ENCODE measurements around the gene SLC39A9. TPM values are rescaled to one million over a fixed set of nuclear protein-coding genes. Genes with fewer than 3 reads are reported as not detected.

Gene SLC39A9
- total and polyA plus RNA-seq, 10 of the 15 experiments (the other 5 are each of a cell fraction or from before 2014, with no cell fraction given), result 19.9 to 109 (median 46.9) TPM

GRCh38 chr14:69424149-69424923 is 25.8 kb downstream of the SLC39A9 start:
- FAIRE-seq (no peak), DNase-seq (ENCODE audit: low read depth, low spot score) (no peak), ATAC-seq (no peak)
- peaks cover 1 to 23% of the 10 kb centered on the region in 2 experiments; a peak in 3 of 4 replicates for H3K36me3 ChIP-seq (ENCODE audit: control insufficient read depth in 2 of 2, insufficient read depth in 2 of 2, low read length in 1 of 2)
- BruUV-seq (replicated peaks), result no TSS peak
- H3K9me3 ChIP-seq (replicated peaks; ENCODE audit: control insufficient read depth, insufficient read depth, low read length), result peaks cover under 1% of the 10 kb centered on the region; the same call in 1 of the 3 replicates
- no peak overlapping the region for H3K9ac ChIP-seq (ENCODE audit: control insufficient read depth, insufficient read depth, low read length)
- ChIA-PET POLR2A (interaction anchor here (0.6 to 1.4 kb wide), 4 partner anchors 19 to 1538 kb away, joined by 3 to 4 read pairs (median 3); no protein-coding TSS in a partner anchor), SMC1A (ENCODE audit: uncharacterized antibody, unreplicated experiment) (interaction anchor here (0.9 to 1.0 kb wide), 3 partner anchors 18 to 48 kb away, joined by 3 read pairs; no protein-coding TSS in a partner anchor), RAD21 (ENCODE audit: unreplicated experiment) (no interaction called here), CTCF (interaction anchor here (0.6 kb wide), 1 partner anchor 161 kb away, joined by 3 read pairs; no protein-coding TSS in a partner anchor)
- 89% methylated on average over 2 of the region's 2 CpGs for WGBS (ENCODE audit: insufficient coverage, insufficient replicate concordance, low lambda C conversion rate, missing lambda C conversion rate)
- H2AFZ ChIP-seq (ENCODE audit: control insufficient read depth, low read depth, low read length), result no peak overlapping the region
- H3K4me2 ChIP-seq (ENCODE audit: control insufficient read depth, insufficient read depth), result no peak overlapping the region
- no peaks in the 10 kb centered on the region for H3K27me3 ChIP-seq (replicated peaks in 1 of 2; ENCODE audit: control insufficient read depth in 2 of 2, insufficient read depth in 2 of 2, low read length in 1 of 2)
- H3K4me3 ChIP-seq, result no peak overlapping the region
- TF ChIP-seq JUNB (IDR thresholded peaks at IDR 0.05), result no peak
- TF ChIP-seq KAT2A (conservative IDR thresholded peaks at IDR 0.05; ENCODE audit: control insufficient read depth, low read depth, low read length), result no peak
- H3K4me1 ChIP-seq (ENCODE audit: control insufficient read depth, insufficient read depth, low read length), result peaks cover 10% of the 10 kb centered on the region; the same call in 1 of the 2 replicates
- H3K27ac ChIP-seq (ENCODE audit: control insufficient read depth, insufficient read depth), result no peak overlapping the region
- peaks cover 1% of the 10 kb centered on the region; the same call in 1 of the 2 replicates for H3K79me2 ChIP-seq (ENCODE audit: control insufficient read depth, insufficient read depth, low read length)
- in situ Hi-C loops (cut with MboI), result no loop called here
- no peaks in the 10 kb centered on the region for H4K20me1 ChIP-seq (ENCODE audit: control insufficient read depth, insufficient read depth)
- intact Hi-C loops (cut with micrococcal nuclease; ENCODE audit: unreplicated experiment), result no loop called here

DNA sequence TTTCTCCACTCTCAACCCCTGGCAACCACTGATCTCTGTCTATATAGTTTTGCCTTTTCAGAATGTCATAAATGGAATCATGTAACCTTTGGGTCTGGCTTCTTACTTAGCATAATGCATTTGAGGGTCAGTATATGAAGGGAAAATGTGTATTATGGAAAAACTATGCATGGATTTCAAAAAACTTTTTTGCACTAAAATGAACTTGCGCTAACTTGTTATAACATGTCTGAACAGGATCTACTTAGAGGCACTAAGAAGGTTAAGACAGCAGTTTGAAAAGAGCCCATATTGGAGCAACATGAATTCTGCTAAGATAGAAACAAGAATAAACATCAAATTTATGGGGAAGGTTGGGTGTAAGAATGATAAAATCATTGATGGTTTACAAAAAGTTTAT is 29.1 kb downstream of the SLC39A9 start:
- Histone ChIP-seq H3K27me3 (replicated peaks in 1 of 2; ENCODE audit: control insufficient read depth in 2 of 2, insufficient read depth in 2 of 2, low read length in 1 of 2) (no peaks in the 10 kb centered on the region), H3K9me3 (replicated peaks; ENCODE audit: control insufficient read depth, insufficient read depth, low read length) (peaks cover 3% of the 10 kb centered on the region; the same call in 2 of the 3 replicates), H3K27ac (ENCODE audit: control insufficient read depth, insufficient read depth) (no peak overlapping the region), H3K4me2 (ENCODE audit: control insufficient read depth, insufficient read depth) (no peak overlapping the region), H4K20me1 (ENCODE audit: control insufficient read depth, insufficient read depth) (no peaks in the 10 kb centered on the region), H3K9ac (ENCODE audit: control insufficient read depth, insufficient read depth, low read length) (no peak overlapping the region), H2AFZ (ENCODE audit: control insufficient read depth, low read depth, low read length) (no peak overlapping the region), H3K4me3 (no peak overlapping the region), H3K4me1 (ENCODE audit: control insufficient read depth, insufficient read depth, low read length) (peaks cover 10% of the 10 kb centered on the region; the same call in 1 of the 2 replicates), H3K79me2 (ENCODE audit: control insufficient read depth, insufficient read depth, low read length) (no peaks in the 10 kb centered on the region; the same call in none of the 2 replicates), H3K36me3 (ENCODE audit: control insufficient read depth in 2 of 2, insufficient read depth in 2 of 2, low read length in 1 of 2) (peaks cover 1 to 26% of the 10 kb centered on the region in 2 experiments; a peak in 3 of 4 replicates)
- peak; percentile 7 for FAIRE-seq
- ChIA-PET RAD21 (ENCODE audit: unreplicated experiment) (interaction anchor here (1.3 kb wide), 1 partner anchor 31 kb away, joined by 5 read pairs; no protein-coding TSS in a partner anchor), SMC1A (ENCODE audit: uncharacterized antibody, unreplicated experiment) (interaction anchor here (1.1 kb wide), 1 partner anchor 33 kb away, joined by 6 read pairs; no protein-coding TSS in a partner anchor), POLR2A (interaction anchor here (0.7 to 1.0 kb wide), 3 partner anchors 11 to 1232 kb away, joined by 3 to 4 read pairs (median 4); no protein-coding TSS in a partner anchor), CTCF (no interaction called here)
- no TSS peak for BruUV-seq (replicated peaks)
- WGBS (ENCODE audit: insufficient coverage, insufficient replicate concordance, low lambda C conversion rate, missing lambda C conversion rate), result 94% methylated on average over 1 of the region's 1 CpG
- DNase-seq (ENCODE audit: low read depth, low spot score), result no peak
- in situ Hi-C loops (cut with MboI) (no loop called here), intact Hi-C loops (cut with micrococcal nuclease; ENCODE audit: unreplicated experiment) (no loop called here)
- no peak for ATAC-seq
- no peak for TF ChIP-seq SRF (IDR thresholded peaks at IDR 0.05; ENCODE audit: low read depth in 2 of 2, low read length in 2 of 2)
- TF ChIP-seq POLR2A (IDR thresholded peaks at IDR 0.05; ENCODE audit: low read depth, low read length), result no peak
- TF ChIP-seq, protein P1, sequence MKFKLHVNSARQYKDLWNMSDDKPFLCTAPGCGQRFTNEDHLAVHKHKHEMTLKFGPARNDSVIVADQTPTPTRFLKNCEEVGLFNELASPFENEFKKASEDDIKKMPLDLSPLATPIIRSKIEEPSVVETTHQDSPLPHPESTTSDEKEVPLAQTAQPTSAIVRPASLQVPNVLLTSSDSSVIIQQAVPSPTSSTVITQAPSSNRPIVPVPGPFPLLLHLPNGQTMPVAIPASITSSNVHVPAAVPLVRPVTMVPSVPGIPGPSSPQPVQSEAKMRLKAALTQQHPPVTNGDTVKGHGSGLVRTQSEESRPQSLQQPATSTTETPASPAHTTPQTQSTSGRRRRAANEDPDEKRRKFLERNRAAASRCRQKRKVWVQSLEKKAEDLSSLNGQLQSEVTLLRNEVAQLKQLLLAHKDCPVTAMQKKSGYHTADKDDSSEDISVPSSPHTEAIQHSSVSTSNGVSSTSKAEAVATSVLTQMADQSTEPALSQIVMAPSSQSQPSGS (IDR thresholded peaks at IDR 0.05; ENCODE audit: low read length), result no peak
- no peak for TF ChIP-seq RELA (IDR thresholded peaks at IDR 0.05; ENCODE audit: borderline replicate concordance, partially characterized antibody)
- TF ChIP-seq, protein P2, sequence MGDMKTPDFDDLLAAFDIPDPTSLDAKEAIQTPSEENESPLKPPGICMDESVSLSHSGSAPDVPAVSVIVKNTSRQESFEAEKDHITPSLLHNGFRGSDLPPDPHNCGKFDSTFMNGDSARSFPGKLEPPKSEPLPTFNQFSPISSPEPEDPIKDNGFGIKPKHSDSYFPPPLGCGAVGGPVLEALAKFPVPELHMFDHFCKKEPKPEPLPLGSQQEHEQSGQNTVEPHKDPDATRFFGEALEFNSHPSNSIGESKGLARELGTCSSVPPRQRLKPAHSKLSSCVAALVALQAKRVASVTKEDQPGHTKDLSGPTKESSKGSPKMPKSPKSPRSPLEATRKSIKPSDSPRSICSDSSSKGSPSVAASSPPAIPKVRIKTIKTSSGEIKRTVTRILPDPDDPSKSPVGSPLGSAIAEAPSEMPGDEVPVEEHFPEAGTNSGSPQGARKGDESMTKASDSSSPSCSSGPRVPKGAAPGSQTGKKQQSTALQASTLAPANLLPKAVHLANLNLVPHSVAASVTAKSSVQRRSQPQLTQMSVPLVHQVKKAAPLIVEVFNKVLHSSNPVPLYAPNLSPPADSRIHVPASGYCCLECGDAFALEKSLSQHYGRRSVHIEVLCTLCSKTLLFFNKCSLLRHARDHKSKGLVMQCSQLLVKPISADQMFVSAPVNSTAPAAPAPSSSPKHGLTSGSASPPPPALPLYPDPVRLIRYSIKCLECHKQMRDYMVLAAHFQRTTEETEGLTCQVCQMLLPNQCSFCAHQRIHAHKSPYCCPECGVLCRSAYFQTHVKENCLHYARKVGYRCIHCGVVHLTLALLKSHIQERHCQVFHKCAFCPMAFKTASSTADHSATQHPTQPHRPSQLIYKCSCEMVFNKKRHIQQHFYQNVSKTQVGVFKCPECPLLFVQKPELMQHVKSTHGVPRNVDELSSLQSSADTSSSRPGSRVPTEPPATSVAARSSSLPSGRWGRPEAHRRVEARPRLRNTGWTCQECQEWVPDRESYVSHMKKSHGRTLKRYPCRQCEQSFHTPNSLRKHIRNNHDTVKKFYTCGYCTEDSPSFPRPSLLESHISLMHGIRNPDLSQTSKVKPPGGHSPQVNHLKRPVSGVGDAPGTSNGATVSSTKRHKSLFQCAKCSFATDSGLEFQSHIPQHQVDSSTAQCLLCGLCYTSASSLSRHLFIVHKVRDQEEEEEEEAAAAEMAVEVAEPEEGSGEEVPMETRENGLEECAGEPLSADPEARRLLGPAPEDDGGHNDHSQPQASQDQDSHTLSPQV (IDR thresholded peaks at IDR 0.05), result no peak
- TF ChIP-seq FOS (IDR thresholded peaks at IDR 0.05; ENCODE audit: borderline replicate concordance, extremely low read depth, insufficient read length), result no peak
- TF ChIP-seq, protein P3, sequence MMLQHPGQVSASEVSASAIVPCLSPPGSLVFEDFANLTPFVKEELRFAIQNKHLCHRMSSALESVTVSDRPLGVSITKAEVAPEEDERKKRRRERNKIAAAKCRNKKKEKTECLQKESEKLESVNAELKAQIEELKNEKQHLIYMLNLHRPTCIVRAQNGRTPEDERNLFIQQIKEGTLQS (IDR thresholded peaks at IDR 0.05; ENCODE audit: borderline replicate concordance, extremely low read depth, low read depth, low read length), result no peak
